HG03442 (cell line): Measurements from ENCODE around the gene C2.
A peak's percentile ranks its signal among the peaks of the same experiment; 100 is the strongest.
"Not testable (repeated sequence)": the region's sequence is repeated elsewhere in the genome, so short reads cannot be mapped to it uniquely, and the experiment has no call there.

Experiments
- ATAC-seq: cut with Tn5 transposase; IDR thresholded peaks from one replicate; pipeline ENCODE4 v1.9.1; 2021; ENCODE audit warnings: mild to moderate bottlenecking, moderate library complexity; ENCODE audit not compliant: unreplicated experiment

Gene C2

GRCh38 chr6:31898383-31899011 is 29.0 kb upstream of the C2 start:
- ATAC-seq: no peak

DNA sequence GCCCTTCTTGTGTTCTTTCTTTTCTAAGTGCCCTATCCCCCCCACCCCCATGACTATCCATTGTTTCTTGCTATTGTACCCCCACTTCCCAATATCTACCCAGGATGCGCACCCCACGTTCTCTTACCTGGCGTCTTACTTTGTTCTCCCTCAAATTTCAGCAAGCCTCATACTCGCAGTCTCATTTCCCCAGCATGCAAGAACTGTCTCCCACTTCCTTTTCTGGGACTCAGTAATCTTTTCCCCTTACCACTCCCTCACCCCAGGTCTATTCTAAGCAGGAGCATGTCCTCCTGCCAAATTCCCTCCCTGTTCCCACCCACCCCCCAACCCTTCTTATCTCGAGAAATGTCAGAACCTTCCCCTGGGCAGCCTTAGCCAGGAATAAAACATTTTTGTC is 28.3 kb upstream of the C2 start:
- no peak for ATAC-seq

GRCh38 chr6:31899882-31900722 is 27.4 kb upstream of the C2 start:
- no peak for ATAC-seq

GRCh38 chr6:31900917-31901414 is 26.6 kb upstream of the C2 start:
- no peak for ATAC-seq

GRCh38 chr6:31901415-31901952 is 26.0 kb upstream of the C2 start:
- no peak for ATAC-seq

DNA sequence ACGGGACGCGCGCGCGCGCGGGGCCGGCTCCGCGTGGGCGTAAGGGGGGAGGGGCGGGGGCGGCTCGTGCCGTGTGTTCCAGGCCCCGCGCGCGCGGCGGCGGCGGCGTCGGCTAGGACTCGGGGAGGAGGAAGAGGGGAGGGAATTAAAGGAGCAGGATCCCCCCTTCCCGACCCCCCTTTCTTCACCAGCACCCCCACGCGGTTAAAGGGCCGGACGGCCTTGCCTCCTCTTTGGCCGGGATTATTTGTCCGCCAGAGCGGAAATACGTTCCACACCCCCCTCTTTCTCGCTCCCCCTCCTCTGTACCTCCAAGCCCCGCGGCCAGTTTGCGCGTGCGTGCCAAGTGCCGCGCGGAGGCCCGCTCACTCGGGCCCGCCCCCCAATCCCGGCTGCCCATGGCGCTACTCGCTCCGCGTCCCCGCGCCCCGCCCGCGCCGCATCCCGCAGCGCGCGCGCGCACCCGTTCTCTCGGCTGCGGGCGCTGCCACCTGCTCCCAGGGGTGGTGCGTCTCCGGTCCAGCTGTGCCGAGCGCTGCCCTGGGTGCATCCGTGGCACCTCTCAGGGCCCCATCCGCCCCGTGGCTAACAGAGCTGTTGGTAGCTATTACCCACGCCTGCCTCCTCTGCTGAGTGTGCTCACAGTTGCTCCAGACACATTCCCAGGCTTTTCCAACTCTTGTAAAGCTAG is 25.4 kb upstream of the C2 start, which contains the start of gene ZBTB12:
ZBTB12 (minus strand) TSS at position 134 of the 691 bp plus-strand sequence. CDS start 781 bp downstream, outside the sequence.
- peak; percentile 63 for ATAC-seq

DNA sequence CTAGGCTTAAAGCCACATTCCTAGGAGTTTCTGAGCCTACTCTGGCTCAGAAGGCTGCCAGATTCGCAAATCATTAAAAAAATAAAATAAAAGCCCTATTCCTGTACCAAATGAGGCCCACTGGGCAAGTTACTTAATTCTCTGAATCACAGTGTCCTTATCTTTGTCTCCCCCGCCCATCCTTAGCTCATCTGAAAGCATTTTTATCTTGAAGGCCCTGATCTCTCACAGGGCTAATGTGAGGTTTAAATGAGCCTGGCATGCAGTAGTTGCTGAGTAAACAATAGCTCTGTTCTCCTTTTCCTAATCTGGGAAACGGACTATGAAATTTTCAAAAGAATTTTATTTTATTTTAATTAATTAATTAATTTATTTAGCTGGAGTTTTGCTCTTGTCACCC is 23.6 kb upstream of the C2 start:
- ATAC-seq: no peak

DNA sequence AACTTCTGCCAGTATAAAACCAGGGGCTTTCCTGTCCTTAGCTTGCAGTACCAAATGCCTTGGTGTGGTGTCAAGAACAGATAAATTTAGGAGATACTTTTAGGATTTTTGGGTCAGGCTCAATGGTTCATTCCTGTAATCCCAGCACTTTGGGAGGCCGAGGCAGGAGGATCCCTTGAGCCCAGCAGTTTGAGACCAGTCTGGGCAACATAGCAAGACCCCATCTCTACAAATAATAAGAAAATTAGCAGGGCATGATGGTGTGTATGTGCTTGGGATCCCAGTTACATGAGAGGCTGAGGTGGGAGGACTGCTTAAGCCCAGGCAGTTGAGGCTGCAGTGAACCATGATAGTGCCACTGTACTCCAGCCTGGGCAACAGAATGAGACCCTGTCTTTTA is 22.5 kb upstream of the C2 start:
- ATAC-seq: no peak

- ATAC-seq: no peak
Measured at GRCh38 chr6:31906122-31906521, 21.4 kb upstream of the C2 start.

GRCh38 chr6:31906727-31907126 is 20.8 kb upstream of the C2 start:
- not testable (repeated sequence) for ATAC-seq

GRCh38 chr6:31907158-31907813 is 20.2 kb upstream of the C2 start:
- ATAC-seq: no peak

DNA sequence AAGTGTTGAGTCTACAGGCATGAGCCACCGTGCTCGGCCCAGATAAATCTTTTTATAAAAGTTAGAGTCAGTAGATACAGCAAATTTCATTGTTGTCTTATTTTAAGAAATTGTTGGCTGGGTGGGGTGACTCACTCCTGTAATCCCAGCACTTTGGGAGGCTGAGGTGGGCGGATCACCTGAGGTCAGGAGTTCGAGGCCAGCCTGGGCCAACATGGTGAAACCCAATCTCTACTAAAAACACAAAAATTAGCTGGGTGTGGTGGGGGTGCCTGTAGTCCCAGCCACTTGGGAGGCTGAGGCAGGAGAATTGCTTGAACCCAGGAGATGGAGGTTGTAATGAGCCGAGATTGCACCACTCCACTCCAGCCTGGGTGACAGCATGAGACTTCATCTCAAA is 19.3 kb upstream of the C2 start:
- ATAC-seq: not testable (repeated sequence)

DNA sequence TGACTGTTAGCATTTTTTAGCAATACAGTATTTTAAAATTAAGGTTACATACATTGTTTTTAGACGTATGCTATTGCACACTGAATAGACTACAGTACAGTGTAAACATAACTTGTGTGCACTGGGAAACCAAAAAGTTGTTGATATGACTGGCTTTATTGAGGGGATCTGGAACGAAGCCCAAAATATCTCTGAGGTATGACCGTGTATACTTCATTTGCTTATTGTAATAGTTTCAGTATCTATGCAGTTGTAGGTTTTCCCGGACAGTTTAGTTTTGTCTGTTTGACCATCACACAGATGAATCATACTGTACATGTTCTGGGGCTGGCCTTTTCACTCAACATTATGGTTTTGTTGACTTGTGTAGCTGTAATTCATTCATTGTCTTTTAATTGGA is 18.7 kb upstream of the C2 start:
- ATAC-seq: no peak

- ATAC-seq: not testable (repeated sequence)
Measured at GRCh38 chr6:31909298-31909697, 18.2 kb upstream of the C2 start.

- no peak for ATAC-seq
Measured at GRCh38 chr6:31911826-31912585, 15.5 kb upstream of the C2 start.

DNA sequence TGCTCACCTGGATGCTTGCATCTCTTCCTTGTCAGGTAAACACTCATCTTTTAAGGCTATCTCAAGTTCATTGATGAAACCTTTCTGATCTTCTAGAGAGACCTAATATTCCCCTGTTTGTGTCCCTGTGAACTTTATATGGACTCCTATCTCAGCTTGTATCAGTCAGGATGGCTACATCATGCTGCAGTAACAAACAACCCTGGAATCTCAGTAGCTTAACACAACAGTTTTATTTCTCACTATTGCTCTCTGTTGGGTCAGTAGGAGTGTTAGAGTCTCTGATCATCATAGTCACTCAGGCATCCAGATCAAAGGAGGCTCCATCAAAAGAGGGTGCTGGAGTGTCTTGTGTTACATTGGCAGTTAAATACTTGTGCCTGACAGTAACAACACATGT is 12.2 kb upstream of the C2 start:
- no peak for ATAC-seq

GRCh38 chr6:31915756-31916155 is 11.8 kb upstream of the C2 start:
- ATAC-seq: no peak

- ATAC-seq: no peak
Measured at GRCh38 chr6:31918069-31918720, 9.3 kb upstream of the C2 start.

DNA sequence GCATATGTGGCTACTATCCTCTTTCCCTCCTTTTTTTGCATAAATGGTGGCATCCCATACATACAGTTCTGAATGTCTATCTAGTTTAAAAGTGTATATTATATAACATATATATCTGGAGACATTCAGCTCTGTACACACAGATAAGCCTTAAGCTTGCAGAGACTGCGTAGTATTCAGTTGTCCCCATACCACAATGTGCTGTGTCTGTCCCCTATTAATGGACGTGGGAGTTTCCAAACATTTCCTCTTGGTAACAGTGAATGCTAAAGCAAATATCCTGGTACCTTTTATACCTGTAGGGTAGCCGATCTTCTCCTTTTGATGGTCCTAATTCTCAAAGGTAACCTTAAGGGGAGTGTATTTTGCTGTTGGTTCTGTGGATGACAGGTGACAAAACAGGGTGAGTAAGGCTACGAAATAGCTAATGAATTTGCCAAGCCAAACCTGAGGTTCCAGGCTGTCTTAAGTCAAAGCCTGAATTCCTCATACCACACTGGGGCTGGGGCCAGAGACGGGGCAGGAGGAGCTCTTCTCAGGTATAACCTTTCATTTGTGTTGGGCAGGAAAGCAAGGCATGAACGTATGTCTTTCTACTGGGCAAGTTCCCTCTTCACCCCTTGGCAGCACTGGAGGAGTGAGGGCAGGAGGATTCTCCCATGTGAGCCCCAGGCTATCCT is 7.8 kb upstream of the C2 start:
- no peak for ATAC-seq
